ENCODE data around the gene RASGRP4.

Gene RASGRP4

DNA sequence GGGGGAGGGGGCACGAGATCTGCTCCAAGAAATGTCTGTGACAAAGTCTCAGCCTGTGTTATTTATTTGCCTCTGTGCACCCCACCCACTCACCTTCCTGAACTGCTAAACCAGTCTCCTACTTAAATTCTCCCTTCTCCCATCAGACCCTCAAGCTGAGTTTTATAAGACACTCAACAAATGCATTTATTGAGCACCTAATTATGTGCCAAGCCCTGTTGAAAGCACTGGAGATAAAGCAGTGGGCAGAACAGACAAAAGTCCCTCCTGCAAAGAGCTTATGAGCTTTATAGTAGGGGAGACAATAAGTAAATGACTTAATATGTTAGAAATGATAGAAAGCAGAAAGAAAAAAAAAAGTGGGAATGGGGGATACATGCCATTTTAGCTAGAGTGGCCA lies 26.5 kb downstream of the RASGRP4 start:
- TF ChIP-seq, protein P1, sequence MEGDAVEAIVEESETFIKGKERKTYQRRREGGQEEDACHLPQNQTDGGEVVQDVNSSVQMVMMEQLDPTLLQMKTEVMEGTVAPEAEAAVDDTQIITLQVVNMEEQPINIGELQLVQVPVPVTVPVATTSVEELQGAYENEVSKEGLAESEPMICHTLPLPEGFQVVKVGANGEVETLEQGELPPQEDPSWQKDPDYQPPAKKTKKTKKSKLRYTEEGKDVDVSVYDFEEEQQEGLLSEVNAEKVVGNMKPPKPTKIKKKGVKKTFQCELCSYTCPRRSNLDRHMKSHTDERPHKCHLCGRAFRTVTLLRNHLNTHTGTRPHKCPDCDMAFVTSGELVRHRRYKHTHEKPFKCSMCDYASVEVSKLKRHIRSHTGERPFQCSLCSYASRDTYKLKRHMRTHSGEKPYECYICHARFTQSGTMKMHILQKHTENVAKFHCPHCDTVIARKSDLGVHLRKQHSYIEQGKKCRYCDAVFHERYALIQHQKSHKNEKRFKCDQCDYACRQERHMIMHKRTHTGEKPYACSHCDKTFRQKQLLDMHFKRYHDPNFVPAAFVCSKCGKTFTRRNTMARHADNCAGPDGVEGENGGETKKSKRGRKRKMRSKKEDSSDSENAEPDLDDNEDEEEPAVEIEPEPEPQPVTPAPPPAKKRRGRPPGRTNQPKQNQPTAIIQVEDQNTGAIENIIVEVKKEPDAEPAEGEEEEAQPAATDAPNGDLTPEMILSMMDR (IDR thresholded peaks at IDR 0.05; ENCODE audit: insufficient read depth, low read depth, low read length, missing control alignments) = no peak
- no peak for DNase-seq (ENCODE audit: low read depth)
- H3K4me3 ChIP-seq (ENCODE audit: low read length) = no peak overlapping the region

DNA sequence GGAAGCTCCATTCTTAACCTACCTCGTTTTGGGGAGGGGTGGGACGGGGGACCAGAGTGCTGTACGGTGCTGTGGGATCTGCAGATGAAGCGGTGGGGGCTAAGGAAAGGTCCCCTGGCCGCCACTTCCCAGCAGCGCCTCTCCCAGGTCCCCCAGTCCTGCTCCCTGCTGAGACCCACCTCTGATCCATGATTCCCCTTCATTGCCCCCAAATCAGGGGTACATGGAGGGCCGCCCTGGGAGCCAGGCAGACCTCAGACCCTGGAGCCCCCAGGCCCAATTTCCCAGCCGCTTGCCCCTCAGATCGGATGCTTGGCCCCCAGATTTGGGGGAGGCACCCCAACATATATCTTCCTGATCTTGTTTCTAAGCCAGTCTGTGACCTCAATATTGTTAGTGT lies 26.9 kb downstream of the RASGRP4 start:
- no peak overlapping the region for H3K4me3 ChIP-seq (ENCODE audit: low read length)
- no peak for DNase-seq (ENCODE audit: low read depth)
- TF ChIP-seq, protein P1 (IDR thresholded peaks at IDR 0.05; ENCODE audit: insufficient read depth, low read depth, low read length, missing control alignments) = no peak

DNA sequence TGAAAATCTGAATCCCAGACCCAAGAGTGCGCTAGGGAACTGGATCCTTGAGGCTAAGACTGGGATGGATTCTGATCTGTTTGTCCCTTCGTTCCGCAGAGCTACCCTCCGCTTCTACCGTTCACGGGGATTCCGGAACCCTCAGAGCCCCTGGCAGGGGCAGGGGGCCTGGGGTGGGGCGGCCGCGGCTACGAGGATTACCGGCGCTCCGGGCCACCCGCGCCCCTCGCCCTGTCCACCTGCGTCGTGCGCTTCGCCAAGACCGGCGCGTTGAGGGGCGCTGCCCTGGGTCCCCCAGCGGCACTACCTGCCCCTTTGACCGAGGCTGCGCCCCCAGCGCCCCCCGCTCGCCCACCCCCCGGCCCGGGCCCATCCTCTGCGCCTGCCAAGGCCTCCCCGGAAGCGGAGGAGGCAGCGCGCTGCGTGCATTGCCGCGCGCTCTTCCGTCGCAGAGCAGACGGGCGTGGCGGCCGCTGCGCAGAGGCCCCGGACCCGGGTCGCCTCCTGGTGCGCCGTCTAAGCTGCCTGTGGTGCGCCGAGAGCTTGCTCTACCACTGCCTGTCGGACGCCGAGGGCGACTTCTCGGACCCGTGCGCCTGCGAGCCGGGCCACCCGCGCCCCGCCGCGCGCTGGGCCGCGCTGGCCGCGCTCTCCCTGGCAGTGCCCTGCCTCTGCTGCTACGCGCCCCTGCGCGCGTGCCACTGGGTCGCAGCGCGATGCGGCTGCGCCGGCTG lies 30.5 kb downstream of the RASGRP4 start:
- TF ChIP-seq, protein P1 (IDR thresholded peaks at IDR 0.05; ENCODE audit: insufficient read depth, low read depth, low read length, missing control alignments) = no peak
- peak overlapping the region; percentile 32 for H3K4me3 ChIP-seq (ENCODE audit: low read length)
- no peak for DNase-seq (ENCODE audit: low read depth)

DNA sequence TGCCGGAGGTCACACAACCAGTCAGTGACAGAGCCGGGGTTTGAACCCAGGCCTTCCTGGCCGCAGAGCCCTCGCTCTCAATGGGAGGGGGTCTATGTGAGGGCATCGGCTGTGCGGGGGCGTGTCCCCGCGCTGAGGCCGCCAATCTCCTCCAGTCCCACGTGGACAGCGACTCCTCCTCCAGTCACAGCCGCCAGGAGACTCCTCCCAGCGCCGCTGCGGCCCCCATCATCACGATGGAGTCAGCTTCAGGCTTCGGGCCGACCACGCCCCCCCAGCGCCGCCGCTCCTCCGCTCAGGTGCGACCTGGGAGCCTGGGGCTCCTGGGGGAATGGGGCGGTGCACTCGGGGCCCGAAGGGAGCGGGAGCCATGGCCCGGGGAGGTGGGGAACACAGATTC lies 31.5 kb downstream of the RASGRP4 start:
- peak; percentile 57 for DNase-seq (ENCODE audit: low read depth)
- TF ChIP-seq, protein P1 (IDR thresholded peaks at IDR 0.05; ENCODE audit: insufficient read depth, low read depth, low read length, missing control alignments) = no peak
- H3K4me3 ChIP-seq (ENCODE audit: low read length) = peak overlapping the region; percentile 32

DNA sequence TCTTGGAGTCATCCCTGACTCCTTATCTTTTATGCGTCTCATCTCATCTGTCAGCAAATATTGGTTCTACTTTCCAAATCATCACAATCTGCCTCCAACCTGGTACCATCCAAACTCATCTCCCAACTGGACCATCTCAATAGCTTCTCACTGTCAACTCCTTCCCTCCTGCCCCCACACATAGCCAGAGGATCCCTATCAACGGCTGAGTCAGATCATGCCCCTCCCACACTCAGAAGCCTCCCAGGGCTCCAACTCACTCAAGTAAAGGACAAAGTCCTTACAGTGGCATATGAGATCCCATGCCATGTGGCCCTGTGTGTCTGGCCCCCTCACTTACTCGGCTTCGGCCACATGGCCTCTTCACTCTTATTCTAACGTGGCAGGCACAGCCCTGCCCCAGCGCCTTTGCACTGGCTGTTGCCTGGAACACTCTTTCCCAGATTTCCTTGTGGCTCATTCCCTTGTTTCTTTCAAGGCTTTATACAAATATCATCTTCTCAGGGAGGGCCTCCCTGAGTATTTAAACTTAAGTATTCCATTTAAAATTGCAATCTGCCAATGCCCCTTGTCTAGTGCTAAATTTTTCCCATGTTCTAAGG lies 33.2 kb downstream of the RASGRP4 start:
- DNase-seq (ENCODE audit: low read depth) = peak; percentile 45
- TF ChIP-seq, protein P1 (IDR thresholded peaks at IDR 0.05; ENCODE audit: insufficient read depth, low read depth, low read length, missing control alignments) = no peak
- no peak overlapping the region for H3K4me3 ChIP-seq (ENCODE audit: low read length)

DNA sequence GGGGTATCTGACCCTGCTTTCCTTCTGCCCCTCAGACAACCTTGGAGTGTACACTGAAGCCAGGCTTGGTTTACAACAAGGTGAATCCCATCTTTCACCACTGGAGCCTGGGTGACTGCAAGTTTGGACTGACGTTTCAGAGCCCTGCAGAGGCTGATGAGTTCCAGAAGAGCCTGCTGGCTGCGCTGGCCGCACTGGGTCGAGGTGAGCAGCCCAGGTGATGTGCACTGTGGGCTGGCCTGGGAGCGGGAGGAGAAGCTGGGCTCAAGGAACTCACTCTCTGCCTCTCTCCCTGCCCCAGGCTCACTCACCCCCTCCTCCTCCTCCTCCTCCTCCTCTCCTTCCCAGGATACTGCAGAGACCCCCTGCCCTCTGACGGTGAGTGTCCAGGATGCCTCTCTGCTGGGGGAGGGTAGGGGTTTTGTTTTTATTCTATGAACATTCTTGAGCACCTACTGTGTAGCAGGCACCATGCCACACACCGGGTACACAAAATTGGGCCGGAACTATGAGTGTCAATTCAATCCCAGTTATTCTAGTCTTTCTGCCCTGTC lies 34.0 kb downstream of the RASGRP4 start:
- H3K4me3 ChIP-seq (ENCODE audit: low read length) = no peak overlapping the region
- TF ChIP-seq, protein P1 (IDR thresholded peaks at IDR 0.05; ENCODE audit: insufficient read depth, low read depth, low read length, missing control alignments) = no peak
- DNase-seq (ENCODE audit: low read depth) = no peak
